GF-D8 (cell line): ENCODE data around the gene ESYT2.

ENCODE experiments used
- DNase-seq: peaks from one replicate; lab custom pipeline; 2025; lab: John Stamatoyannopoulos, UW

Gene ESYT2

DNA sequence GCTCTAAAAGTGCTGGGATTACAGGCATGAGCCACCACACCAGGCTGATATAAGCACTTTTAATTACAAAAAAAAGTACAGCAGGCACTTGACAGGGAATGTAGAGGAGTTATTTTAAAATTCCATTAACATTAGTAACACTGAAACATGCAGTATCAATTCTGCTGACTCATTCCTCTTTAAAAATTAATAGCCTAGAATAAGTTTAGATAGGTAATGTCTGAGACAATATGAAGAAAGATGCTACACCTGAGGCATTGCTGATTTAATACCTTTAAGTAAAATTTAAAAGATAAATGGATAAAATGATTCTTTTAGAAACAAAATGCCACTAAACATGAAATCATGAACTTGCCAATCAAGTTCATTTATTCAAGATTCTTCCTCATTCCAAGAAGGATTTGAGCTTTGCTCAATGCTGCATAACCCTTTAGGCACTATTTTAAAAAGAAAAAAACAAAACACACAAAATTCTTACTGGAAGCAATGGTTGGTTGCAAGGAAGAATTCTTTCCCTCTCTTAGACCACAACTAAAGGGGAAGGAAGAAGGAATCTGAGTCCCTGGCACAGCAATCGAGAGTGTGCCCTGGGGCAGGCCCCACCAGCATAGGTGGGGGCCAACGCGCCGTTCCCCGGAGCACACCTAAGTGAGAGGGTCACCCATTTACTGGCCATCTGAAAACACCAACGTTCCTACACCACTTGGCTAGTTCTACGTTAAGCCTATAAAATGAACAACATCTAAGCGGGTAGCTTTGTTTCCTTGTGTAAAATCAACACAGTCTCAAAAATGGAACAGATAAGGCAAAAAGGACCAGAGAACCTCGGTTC, 26.6 kb downstream of the ESYT2 start:
- DNase-seq: no peak

- no peak for DNase-seq
Measured at GRCh38 chr7:158798741-158799140, 30.6 kb downstream of the ESYT2 start.

GRCh38 chr7:158796667-158797066, 32.6 kb downstream of the ESYT2 start:
- DNase-seq: no peak

GRCh38 chr7:158795272-158795671, 34.0 kb downstream of the ESYT2 start:
- DNase-seq: no peak

- no peak for DNase-seq
Measured at GRCh38 chr7:158791107-158791506, 38.2 kb downstream of the ESYT2 start.

DNA sequence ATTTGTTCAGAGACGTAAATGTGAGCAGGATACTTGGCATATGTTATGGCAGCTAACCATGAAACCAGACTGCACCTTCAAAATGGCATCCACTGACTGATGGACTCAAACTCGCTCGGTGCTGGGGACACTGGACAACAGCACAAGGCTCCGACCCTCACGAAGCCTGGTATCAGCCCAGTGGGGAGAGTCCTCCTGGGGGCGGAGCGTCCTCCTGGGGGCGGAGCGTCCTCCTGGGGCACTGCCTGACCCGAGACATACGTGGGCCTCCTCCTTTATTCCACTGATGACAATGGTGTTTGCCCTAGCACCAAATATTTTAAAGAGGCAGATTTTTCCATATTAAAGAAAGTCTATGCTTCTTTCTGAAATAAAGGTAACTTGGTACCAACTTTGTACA, 39.5 kb downstream of the ESYT2 start:
- no peak for DNase-seq

GRCh38 chr7:158786898-158787297, 42.4 kb downstream of the ESYT2 start:
- no peak for DNase-seq

- DNase-seq: no peak
Measured at GRCh38 chr7:158784270-158784669, 45.0 kb downstream of the ESYT2 start.

- DNase-seq: no peak
Measured at GRCh38 chr7:158783595-158783994, 45.7 kb downstream of the ESYT2 start.

- no peak for DNase-seq
Measured at GRCh38 chr7:158782761-158783401, 46.4 kb downstream of the ESYT2 start.

- DNase-seq: no peak
Measured at GRCh38 chr7:158781974-158782664, 47.2 kb downstream of the ESYT2 start.

GRCh38 chr7:158781217-158781973, 47.9 kb downstream of the ESYT2 start:
- no peak for DNase-seq

DNA sequence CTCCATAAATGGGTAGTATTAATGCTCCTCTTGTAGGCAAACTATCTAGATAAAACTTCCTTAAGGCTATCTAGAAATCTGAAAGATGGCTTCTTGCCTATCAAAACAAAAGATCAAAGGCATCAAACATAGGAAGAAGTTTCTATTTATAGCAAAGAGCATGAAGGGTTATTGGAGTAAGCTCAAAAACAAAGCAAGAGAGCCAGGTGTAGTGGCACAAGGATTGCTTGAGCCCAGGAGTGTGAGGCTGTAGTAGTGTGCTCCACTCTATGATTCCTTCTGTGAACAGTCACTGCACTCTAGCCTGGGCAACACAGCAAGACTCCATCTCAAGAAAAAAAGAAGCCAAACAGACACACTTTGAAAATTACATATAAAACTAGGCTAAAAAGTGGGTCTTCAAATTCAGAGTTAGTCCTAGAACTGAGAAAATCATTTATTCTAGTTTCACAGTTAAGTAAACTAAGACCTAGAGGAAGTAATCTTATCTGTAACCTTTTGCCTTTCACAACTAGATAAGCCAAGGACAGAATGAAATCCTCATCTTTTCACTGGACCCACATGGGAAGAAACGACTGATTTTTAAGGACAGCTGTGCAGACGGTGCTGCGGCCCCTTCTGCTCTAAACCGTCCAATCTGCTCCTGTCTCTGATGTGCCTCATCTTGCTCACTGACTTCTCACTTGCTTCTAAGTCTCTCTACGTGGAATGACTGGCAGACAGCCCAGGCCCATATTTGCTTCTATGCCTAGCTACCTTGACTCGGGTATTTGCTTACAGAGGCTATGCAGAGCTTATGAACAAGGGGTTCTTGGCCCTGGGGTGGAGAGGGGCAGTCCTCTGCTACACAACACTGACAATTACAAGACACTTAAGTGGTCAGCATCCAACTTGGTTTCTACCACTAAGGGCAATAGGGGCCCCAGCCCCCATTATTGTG, 50.0 kb downstream of the ESYT2 start:
- no peak for DNase-seq

- no peak for DNase-seq
Measured at GRCh38 chr7:158778471-158778870, 50.8 kb downstream of the ESYT2 start.

DNA sequence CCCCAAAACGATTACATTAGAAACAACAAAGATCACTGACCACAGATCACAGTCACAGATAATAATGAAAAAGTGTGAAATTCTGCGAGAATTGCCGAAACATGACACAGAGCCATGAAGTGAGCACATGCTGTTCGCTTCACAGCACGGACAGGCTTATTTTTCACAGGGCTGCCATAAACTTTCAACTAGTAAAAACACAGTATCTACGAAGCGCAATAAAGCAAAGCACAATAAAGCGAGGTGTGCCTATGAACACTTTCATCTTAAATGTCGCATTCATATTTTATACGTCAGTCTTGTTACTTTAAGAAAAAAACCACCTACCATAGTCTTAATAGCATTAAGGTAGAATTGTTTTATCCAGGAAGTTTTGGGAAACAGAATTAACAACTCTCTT, 51.5 kb downstream of the ESYT2 start:
- DNase-seq: no peak

DNA sequence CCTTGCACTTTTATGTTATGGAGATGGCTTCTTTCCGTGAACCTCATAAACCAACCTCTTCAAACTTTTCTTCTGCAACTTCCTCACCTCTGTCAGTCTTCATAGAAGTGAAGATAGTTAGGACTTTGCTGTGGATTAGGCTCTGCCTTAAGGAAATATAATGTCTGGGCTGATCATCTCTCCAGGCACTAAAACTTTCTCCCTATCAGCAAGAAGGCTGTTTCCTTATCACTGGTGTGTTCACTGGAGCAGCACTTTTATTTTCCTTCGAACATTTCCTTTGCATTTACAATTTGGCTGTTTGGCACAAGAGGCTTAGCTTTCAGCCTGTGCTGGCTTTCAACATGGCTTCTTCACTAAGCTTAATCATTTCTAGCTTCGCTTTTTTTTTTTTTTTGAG, 52.8 kb downstream of the ESYT2 start:
- DNase-seq: no peak

DNA sequence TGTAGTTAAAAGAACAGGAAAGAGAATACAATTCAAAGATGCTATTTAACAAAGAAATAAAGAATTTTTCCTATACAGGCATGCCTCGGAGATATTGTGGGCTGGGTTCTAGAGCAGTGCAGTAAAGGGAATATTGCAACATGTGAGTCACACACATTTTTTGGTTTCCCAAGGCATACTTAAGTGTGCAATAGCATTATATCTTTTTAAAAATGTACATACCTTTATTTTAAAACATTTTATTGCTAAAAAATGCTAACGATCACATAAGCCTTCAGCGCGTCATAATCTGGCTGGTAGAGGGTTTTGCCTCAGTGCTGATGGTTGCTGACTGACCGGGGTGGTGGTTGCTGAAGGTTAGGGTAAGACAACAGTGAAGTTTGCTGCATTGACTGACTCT, 54.4 kb downstream of the ESYT2 start:
- no peak for DNase-seq

DNA sequence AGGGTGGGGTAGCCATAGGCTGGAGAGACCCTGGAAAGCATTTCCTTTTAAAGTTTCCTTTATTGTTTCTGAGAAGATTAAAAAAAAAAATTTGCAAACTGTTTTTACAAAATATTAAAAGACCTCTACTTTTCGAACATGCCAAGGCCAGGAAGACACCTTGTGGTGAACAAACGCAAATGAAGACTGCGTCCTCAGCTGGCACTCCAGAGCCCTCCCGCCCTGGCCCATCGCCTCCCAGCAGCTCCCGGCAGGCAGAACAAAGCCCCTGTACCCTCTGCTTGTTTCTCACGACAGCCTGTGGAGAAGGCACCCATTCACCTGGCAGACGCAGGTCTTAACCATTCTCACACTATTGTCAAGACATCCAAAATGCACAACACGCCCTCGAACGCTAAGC, 56.4 kb downstream of the ESYT2 start:
- DNase-seq: no peak

DNA sequence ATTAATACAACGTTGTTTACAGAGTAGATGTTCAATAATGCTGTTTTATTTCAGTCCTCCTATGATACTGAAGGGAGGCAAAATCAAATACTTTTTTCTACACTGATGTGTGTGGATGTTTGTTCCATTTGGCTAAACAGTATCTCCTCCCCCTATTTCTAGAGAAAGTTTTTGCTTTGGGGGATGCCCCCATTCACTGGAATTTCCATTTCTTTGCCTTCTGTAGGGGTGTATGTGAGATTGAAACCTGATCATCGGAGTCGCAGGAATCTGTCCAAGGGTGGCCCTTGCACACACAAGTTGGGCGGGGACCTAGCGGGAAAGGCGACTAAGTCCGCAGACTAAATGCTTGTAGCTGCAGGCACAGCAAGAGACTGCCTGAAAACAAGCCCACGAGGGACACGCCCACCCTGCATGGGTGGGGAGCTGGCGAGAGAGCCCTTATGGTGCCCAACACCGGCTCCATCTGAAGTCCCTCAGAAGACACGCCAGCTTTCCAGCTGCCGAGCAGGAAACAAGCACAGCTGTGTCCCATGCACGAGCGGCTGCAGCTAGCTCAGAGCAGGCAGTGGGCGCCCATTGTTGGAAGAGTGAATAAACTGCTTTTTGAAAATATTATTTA, 58.0 kb downstream of the ESYT2 start:
- DNase-seq: no peak

GRCh38 chr7:158767707-158768106, 61.6 kb downstream of the ESYT2 start:
- DNase-seq: no peak
